Measurements from ENCODE around the gene COL18A1.
A peak's percentile ranks its signal among the peaks of the same experiment; 100 is the strongest.
"Not testable (repeated sequence)": the region's sequence is repeated elsewhere in the genome, so short reads cannot be mapped to it uniquely, and the experiment has no call there.

Gene COL18A1

DNA sequence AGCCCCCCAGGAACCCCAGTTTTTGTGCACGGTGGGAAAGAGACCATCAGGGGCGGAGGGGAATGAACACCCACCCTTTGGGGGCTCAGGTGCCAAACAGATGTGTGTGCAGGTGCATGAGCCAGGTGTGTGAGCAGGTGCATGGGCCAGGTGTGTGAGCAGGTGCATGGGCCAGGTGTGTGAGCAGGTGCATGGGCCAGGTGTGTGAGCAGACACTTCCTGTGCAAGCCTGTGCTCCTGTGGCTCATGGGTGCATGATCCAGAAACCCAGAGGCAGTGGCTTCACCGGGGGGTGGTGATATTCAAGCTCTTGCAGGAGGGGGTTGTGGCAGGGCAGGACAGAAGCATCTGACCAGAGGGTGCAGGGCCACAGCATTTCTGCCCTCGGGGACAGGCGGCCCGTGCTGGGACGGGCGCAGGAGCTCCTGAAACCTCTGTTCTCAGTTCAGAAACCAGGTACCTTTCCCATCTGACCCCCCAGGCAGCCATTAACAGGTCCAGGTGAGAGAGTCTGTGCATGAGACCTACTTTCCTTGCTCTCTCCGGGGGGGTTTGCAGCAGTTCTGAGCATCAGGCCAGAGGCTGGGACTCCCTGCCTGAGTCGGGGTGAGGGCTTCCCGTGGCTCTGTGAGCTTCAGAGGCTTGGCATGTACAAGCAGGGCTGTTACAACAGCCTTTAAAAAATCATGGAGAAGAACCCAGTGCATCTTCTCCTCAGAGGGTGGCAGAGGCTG is 29.1 kb downstream of the COL18A1 start:
- no peak for DNase-seq (ENCODE audit: extremely low read depth, low read depth)
- TF ChIP-seq, protein P1, sequence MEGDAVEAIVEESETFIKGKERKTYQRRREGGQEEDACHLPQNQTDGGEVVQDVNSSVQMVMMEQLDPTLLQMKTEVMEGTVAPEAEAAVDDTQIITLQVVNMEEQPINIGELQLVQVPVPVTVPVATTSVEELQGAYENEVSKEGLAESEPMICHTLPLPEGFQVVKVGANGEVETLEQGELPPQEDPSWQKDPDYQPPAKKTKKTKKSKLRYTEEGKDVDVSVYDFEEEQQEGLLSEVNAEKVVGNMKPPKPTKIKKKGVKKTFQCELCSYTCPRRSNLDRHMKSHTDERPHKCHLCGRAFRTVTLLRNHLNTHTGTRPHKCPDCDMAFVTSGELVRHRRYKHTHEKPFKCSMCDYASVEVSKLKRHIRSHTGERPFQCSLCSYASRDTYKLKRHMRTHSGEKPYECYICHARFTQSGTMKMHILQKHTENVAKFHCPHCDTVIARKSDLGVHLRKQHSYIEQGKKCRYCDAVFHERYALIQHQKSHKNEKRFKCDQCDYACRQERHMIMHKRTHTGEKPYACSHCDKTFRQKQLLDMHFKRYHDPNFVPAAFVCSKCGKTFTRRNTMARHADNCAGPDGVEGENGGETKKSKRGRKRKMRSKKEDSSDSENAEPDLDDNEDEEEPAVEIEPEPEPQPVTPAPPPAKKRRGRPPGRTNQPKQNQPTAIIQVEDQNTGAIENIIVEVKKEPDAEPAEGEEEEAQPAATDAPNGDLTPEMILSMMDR (IDR thresholded peaks at IDR 0.05; ENCODE audit: low read depth, low read length) = no peak

DNA sequence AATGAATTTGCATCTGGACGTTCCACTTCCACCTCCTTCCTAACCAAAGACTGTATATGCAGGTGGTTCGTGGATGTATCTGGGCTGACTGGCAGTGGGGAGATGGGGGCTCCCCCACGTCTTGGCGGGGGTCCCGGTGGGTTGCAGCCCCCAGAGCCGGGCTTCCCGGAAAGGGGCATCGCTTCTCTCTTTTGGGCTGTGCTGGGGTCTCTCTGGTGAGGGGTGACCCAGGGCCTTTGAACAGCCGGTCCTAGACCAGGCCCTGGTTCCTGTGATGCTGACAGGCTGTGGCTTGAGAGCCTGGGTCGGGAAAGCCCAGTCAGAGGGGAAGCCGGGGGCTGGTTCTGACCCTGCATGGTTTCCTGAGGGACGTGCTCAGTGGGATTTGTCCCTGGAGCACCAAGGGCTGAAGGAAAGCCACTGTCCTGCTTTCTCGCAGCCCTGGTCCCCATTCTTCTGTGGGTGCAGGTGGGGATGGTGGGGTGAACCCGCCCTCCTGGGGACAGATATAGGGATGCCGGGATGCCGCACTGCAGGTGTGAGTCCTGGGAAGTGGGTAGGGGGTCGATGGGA is 29.8 kb downstream of the COL18A1 start:
- DNase-seq (ENCODE audit: extremely low read depth, low read depth) = no peak
- TF ChIP-seq, protein P1 (IDR thresholded peaks at IDR 0.05; ENCODE audit: low read depth, low read length) = no peak

DNA sequence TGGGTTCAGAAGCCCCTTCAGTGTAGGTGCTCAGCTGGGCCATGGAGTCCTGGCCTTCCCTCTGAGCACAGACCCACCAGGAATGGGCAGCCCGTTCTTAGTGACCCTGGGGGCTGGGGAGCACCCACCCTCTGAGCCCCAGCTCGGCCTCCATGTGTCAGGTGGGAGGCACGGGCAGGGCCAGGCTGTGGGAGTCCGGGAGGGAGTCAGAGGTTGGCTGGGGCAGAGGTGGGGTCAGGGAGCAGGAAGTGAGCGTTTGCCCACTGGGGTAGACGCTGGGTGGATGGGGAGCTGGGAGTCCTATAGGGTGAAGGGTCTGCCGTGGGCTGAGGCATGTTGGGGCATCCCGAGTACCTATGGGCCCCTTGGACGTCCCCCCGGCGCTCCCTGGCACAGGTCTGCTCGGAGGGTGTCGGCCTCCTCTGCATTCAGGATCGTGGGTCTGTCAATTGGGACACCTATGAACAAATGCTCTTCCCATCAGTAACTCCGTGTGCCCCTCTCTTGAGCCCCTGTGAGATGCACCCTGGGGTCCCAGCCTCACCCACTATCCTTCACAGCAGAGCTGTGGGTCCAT is 30.5 kb downstream of the COL18A1 start:
- TF ChIP-seq, protein P1 (IDR thresholded peaks at IDR 0.05; ENCODE audit: low read depth, low read length) = no peak
- DNase-seq (ENCODE audit: extremely low read depth, low read depth) = no peak

DNA sequence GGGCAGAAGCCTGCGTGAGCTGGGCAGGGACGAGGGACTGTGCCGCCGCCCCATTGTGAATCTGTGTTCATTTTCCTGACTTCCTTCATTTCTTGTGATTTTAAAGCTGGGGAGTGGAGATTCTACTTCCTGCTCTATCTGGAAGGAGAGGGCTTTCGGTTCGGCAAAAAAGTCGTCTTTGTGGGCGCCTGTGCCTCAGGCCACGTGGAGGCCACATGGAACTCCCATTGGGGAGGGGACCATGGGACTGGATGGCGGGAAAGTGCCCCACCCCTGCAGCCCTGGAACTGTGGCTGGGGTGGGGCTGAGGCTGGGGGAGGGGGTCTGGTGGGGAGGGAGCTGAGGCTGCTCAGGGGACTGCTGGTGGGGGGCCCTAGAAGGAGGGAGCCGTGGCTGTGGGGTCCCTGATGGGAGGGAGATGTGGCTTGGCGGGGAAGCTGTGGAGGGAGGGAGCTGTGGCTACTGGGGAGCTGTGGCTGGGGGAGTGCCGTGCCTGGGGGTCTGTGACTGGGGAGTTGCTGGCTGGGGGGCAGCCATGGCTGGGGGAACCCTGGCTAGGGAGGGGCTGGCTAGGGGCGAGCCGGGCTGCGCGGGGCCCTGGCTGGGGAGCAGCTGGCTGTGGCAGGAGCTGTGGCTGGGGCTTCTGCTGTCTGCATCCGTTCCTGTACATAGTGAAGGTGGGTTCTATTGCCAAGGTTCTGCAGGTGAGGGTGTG is 31.5 kb downstream of the COL18A1 start:
- TF ChIP-seq, protein P1 (IDR thresholded peaks at IDR 0.05; ENCODE audit: low read depth, low read length) = no peak
- no peak for DNase-seq (ENCODE audit: extremely low read depth, low read depth)

DNA sequence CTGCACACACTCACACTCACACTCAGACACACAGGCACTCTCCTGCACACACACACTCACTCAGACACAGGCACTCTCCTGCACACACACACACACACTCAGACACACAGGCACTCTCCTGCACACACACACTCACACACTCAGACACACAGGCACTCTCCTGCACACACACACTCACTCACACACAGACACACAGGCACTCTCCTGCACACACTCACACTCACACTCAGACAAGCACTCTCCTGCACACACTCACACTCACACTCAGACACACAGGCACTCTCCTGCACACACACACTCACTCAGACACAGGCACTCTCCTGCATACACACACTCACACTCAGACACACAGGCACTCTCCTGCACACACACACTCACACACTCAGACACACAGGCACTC is 32.9 kb downstream of the COL18A1 start:
- DNase-seq (ENCODE audit: extremely low read depth, low read depth) = not testable (repeated sequence)

DNA sequence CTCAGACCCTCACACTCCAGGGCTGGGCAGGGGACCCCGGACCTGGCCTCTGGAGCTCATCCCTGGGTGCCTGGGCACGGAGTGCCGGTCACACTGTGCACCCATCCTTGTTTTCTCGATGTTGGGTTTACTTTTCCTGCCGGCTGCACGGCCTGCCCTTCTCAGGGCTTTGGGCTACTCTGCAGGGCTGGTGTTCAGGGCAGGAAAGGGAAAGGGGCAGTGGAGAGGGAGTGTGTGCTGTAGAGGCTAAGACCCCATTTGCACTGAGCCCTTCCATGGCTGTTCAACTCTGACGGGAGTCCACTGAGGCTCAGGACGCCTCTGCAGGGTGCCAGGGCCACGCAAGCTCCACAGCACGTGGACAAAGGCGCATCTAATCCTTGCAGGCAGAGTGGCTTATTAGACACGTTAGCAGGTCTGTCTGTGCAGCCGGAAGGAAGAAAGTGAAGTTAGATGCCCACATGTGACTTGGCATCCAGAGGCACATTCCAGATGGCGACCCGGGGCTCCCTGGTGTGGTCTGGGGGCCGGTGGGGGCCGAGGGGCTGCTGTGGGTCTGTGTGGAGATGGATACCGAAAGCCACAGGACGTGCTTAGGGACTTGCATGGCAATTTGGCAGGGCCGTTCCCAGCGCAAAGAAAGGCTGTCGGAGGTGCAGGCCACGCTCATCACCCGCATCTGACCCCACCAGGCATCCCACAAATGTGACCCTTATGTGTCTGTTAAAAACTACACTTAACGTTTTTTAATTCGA is 33.6 kb downstream of the COL18A1 start:
- DNase-seq (ENCODE audit: extremely low read depth, low read depth) = no peak
- TF ChIP-seq, protein P1 (IDR thresholded peaks at IDR 0.05; ENCODE audit: low read depth, low read length) = no peak

DNA sequence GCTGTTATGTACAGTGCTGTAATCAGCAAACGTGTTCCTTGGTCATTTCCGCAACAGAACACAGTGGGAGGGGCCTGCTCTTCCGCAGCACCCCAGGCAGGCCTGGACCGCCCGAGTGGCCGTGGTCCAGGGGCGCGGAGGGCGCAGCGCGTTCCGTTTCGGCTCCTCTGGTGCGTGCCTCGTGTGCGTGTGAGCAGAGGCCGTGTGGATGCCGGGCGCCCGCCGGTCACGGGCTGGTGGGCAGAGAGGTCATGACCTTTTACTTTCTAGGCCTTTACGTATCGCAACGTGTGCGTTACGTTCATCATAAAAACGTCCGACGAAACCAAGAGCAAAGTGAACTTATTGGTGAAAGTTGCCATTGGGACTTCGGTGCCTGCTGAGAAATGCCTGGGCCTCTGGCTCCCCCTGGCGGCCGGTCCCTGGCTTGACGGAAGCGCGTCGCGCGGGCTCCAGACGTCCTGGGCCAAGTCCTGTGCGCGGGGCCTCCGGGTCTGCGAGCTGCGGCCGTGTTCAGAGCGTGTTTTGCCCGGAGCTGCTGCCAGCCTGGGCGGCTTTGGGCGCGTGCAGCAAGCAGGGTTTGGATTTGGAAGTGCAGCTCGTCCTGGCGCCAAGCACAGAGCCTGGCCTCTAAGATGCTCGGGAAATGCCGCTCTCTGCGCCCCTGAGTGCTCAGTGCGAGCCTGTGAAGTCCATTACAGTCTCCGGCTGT is 34.4 kb downstream of the COL18A1 start:
- peak; percentile 83 for DNase-seq (ENCODE audit: extremely low read depth, low read depth)
- TF ChIP-seq, protein P1 (IDR thresholded peaks at IDR 0.05; ENCODE audit: low read depth, low read length) = peak; percentile 92
